GM04503 (cell line): ENCODE data around the gene MITF.

Experiments used
- DNase-seq: peaks from one replicate; pipeline ENCODE4 v3.0.0-alpha.2; 2012; ENCODE audit warnings: low read depth

The MITF gene

DNA sequence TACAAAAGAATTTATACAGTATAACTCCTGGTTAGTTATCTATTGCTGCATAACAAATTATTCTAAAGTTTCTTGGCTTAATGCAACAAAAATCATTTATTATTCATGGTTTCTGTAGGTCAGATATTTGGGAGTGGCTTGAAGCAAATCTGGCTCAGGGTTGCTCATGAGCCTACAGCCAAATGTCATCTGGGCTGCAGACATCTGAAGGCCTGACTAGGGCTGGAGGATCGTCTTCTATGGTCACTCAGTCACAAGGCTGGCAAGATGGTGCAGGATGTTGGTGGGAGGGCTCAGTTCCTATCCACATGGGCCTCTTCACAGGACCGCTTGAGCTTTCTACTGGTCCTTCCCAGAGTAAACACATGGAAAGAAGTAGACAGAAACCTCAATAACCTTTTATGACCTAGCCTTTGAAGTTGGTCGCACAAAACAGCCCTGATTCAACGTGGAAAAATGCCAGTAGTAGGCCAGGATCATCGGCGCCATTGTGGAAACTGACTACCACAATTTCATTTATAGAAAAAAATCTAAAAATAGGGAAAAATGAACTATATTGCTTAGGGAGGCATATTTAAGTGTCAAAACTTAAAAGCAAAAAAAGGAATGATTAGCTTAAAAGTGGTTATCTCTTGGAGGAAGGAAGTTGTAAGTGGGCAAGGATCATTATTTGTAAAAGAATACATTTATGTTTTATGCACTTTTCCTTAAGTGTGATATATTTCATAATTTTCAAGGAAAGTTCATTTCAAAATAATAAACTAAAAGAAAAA is 9.9 kb upstream of the MITF start:
- no peak for DNase-seq

DNA sequence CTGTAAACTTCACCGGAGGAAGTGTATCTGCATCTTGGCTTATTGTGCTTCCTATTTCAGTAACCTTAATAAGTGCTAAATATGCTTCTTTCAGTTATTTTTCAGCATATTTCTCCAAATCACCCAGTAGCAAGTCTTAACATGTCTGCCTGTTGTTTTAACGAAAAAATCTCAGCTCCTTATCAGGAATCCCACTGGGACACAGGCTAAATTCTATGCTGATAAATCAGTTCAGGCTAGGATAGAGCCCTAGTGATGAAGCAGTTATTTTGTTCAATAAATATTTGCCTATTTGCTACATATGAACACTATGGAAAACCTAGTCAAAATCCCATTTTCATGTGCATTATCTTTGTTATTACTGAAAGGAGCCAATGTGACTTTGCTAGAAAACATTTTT is 8.2 kb upstream of the MITF start:
- DNase-seq, result no peak

DNA sequence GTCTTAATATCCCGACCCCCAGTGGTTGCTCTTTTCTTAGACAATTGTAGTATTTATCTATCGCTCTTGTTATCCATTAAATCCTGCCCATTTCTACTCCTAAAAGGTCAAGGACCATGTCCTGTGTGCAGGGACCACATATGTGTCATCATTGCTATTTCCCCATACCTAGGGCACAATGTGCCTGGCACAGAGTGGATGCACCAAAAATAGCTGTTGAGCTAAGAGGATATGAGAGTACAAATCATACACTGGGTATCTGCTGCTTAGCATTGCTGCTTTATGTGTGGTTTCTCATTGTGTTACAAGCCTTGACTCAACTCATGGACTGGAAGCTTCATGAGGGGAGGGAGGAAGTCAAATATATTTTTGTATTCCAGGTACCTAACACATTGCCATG is 3.4 kb upstream of the MITF start:
- no peak for DNase-seq

DNA sequence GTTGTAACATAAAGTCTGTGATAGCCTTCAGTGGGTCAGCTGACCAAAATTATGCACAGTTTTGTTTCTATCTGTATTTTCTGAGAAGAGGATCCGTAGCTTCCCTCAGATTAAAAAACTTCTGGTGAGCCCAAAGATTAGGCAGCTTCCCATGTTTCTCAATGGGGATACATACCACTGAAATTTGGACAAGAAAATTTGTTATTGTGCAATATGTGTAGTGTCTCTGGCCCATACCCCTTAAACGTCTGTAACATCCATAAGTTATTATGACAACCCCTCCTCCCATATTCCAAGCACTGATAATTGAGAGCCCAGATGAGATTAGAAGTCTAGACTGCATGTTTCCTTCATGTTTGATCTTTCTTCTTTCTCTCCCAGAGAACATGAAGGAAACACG is 1.9 kb upstream of the MITF start:
- no peak for DNase-seq

DNA sequence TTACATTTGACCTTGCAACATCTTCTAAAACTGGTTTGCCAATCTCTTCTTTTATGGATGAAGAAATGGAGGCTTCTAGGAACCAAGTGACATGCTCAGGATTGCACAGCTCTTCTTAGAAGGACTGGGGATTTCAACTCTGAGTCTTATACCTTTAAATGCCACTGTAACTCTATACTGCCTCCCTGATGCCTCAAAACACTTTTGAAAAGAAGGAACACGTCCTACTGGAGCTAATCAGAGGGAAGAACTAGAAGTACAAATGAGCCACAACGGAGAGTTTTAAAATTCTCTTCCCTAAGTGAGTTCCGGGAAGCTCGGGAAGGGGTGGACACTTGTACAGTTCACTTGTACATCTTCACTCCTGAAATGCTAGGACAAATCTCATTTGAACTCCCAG is 949 bp upstream of the MITF start:
- DNase-seq, result no peak

DNA sequence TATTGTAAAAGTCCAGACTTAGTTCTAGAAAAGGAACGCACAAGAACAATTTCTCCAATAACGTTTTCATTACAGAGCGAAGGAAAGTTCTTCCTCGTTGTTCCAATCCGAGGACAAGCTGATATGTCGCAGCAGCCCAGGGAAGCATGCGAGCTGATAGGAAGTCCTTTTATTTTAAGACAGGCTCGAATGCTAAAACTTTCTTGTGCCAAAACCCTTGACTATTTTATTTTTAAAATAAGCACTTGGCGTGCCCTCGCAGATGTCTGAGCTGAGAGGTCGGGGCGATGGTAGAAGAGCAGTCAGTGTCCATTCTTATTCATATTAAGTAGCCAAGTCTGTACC is 433 bp upstream of the MITF start:
- DNase-seq, result no peak

DNA sequence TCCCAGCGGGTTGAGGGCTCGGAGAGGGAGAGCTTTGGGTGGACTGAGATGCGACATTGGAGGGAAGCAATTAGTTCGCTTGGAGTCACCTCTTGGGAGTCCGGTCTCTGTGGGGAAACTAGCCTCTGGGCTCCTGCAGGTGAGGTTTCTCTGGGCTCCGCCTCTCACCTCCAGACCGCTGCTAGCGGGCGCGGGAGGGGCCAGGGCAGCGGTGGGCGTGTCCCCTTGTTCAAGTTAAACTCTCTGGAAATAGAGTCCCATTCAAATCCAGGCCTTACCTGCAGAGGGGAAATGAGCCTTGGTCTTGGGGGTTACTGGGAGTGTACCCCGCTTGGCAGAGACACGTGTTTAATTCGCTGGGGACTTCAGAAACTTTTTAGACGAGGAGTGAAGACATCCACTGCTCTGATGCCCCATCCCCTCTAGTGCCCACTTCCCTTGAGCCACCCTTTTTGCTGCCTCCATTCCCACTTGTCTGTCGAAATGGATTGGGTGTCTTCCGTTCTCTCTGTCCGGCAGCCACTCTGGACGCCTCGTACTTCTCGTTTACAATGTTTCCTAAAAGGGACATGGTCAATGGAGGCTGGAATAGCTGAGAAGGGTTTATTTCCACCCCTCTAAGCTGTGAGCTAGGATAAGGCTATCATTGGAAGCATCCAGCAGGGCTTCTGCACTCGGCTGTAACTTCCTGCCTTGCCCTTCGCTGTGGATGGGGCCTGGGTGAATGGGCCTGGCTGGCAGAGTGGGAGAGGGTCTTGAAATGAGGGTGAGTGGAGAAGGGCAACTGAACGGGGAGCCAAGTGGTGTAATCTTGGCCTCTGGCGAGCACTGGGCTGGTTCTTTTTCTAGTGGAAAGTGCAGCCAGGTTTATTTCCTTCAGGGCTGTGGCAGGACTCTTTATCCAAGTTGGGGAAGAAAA is 1.1 kb downstream of the MITF start:
- DNase-seq, result no peak

DNA sequence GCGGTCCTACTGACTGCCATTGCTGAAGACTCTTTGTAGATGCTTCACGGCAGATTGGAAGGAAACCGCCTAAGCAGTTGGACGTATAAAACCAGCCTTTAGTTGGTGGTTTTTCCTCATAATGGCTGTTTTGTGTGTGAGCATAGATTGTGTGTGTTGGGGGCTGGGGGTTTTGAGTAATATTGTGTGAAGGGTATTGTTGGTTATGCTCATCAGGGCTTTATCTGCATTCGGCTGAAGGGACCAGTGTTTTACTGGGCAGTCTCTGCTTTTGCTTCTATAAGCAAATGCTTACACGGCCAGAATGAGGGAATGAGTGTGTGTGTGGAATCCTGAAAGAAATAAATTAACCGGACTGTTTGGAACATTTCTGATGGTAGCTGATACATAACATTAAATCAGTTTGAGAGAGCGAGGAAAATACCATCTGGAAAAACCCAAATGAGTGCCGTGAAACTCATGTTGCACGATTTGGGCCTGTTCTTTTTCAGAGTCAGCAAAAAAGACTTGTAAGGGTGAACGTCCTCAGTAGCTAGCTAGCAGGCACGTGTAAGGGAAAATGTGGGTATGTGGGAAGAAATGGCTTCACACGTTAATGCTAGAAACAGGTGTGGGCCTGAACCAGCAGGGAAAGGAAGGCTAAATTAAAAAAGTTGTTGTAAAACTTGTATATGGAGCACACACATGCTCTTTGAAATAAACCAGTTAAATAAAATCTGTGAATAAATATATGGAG is 1.9 kb downstream of the MITF start:
- no peak for DNase-seq

DNA sequence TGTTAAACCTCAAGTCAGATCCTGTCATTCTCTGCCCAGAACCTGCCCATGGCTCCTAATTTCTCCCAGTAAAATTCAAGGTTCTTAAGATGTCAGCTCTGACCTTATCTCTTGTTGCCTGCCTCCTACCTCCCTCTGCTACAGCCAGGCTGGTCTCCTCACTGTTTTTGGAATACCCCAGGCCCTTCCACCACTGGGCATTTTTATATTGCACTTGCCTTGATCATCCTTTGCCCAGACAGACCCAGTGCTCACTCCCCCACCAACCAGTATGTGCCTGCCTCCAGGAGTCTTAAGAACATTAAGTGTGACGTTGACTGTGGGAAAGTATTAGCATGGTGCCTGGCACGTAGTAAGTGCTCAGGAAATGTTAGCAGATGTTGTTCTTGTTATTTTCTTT is 3.1 kb downstream of the MITF start:
- DNase-seq, result no peak

DNA sequence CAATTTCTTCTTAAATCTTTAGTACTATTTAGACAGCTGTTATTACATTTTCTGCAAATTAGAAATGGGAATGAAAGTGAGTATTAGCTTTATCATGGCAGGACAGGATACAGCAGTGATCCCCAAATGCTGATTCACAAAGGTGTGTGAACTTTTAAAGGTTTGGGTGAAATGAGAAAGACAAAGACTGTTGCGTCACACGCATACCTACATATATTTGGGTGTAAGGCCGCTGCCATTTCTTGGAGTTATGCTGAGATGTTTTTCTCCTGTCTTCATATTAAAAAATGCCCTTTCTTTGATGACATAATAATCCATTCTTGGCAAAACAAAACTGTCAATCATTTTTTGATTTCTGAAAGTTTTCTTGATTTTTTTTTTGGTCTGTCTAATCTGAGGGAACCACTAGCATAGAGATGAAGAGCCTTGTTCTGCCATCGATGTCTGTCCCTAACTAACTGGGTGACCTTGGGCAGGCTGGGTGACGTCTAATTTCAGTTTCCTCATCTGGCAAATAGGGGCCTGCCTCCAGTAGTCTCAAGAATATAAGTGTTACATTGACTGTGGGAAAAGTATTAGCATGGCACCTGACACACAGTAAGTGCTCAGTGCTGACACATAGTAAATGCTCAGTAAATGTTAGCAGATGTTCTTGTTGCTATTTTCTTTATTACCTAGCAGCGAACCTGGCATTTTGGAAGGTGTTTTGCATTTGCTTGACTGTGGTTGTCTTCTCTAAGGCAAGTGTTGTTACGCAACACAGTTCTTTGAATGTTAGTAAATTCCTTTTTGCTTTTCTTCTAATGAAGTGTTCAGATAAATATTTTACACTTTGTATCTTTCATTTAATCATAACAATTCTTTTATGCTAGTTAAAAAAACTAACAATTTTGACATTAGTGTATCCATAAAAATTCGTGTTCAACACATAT is 5.0 kb downstream of the MITF start:
- DNase-seq, result no peak

DNA sequence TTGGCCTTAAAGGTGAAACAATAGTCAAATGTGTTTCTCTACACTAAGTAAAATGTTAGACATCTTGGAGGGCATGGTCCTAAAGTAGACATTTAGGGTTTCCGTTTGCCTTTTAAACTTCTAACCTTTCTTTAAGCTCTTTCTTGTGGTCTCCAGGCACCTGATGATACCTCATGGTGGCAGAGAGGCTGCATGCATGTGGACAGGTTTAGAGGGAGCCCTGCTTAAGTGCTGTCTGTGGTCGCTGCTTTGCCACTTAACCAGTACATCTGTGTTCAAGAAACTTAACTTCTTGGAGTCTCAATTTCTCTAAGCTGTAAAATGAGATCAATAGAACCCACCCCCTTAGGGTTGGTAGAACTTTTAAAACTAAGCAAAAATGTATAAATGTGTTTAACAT is 6.2 kb downstream of the MITF start:
- no peak for DNase-seq

DNA sequence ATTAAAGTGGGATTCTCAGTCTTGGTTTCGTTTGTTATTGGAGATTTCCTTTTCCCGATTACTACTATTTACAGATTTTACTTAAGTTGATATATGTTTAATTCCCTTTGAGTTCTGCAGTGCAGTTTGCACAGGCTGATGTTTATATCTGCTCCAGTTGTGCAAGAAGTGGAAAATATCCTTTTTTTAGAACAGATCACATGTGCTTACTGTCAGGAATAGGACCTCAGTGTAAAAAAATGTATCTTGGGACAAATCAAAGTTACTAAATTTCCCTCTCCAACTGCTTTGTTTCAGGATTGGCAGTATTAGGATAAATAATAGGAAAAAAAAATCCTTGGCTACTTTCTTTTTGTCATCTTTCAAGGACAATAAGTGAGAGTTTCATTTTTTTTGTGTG is 6.9 kb downstream of the MITF start:
- no peak for DNase-seq

DNA sequence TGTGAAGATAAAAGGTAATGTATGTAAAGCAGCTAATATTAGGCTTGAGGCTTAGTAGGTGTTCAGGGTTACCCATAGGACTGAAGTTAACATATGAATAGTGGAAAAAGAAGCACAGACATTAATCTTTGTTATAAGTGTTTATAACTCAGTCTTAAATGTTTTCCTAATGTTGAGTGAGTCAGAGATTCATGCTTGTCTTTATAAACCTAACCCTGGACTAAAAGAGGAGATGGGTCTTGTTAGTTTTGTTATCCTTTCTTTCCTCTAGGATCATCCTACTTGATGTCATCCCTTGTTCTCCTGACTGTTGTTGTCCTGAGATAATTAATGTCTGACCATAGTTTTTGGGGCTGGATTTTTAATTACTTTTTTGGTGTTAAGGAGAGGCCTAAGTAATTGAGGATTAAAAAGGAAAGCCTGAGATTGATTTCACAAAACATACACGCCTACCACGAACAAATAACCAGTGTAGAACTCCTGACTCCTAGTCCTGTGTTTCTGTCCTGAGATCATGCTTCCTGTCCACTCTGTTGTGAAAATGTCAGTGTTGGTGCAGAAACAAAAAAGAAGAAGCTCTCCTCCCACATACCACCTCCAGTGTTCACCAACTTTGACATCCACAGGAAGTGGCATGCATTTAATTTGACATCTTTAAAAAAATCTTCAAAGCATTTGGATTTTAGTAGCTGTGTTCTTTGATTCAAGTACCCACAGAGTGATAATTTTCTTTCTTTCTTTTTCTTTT is 8.4 kb downstream of the MITF start:
- DNase-seq, result no peak

DNA sequence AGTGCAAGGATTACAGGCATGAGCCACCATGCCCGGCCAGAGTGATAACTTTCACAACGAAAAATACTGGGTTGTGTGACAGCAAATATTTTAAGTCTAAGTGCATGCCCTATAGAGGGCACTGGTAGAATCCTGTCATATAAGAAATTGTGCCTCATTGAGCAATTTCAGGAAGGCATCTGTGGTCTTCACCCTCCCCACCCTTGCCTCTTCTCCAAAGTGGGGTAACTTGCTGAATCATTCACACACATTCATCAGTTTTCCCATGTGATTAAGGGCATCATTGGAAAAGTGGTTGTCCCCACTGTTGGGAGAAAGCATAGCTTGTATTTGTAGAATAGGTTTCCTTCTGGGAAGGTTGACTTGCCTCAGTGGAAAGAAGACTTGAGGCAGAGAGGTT is 9.2 kb downstream of the MITF start:
- DNase-seq, result no peak

DNA sequence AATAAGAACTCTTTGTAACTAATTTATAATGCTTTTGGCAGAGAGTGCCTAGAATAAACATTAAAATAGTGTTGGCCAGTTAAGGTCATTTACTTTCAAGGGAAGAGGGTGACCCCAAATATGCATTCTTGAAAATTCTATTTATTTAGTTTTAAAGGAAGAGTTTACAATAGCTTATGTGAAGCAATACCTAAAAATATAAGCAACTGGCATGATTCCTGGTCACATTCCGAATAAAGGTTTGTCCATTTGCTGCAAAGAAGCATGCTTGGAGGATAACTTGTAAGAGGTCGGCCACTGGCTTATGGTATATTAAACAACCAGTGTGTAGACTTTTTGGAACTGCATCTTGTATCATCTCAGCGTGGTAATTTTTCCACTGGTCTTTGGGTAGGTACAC is 10.2 kb downstream of the MITF start:
- DNase-seq, result no peak

DNA sequence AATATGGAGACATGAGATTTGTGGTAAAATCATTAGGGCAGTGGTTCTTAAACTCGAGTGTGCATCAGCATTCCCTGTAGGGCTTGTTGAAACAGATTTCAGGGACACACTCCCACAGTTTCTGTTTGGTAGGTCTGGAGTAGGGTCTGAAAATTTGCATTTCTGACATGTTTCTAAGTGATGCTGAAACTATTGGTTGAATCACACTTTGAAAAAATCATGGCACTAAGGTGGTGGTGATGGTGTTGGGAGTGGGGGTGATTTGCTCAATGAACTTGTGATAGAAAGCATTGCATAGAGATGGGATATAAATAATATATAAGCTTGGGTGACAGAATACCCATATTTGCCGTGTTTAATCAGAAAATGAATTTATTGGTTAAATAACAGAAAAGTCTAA is 11.3 kb downstream of the MITF start:
- DNase-seq, result no peak

DNA sequence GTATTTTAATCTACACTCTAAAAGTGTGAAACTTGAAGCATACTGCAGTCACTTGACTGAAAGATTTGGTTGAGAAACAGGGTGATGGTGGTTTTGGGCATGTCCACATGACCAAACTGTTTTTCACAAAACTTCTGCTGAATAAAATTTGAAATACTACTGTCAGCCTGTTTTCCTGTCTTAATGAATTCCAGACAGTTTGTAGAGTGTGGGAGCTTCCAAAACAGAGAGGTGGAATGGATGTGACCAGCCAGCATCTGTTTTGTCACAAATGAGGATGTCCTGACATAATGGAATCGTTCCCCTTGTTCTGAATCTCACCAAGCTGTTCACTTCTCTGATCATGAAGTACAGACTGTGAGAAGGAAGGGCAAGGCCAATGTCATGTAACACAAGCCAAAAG is 11.8 kb downstream of the MITF start:
- no peak for DNase-seq

DNA sequence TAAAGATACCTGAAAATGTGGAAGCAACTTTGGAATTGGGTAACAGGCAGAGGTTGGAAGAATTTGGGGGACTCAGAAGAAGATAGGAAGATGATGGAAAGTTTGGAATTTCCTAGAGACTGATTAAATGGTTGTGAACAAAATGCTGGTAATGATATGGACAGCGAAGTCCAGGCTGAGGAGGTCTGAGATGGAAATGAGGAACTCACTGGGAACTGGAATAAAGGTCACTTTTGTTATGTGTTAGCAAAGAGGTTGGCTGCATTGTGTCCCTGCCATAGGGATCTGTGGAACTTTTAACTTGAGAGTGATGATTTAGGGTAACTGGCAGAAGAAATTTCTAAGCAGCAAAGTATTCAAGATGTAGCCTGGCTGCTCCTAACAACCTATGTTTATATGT is 13.0 kb downstream of the MITF start:
- no peak for DNase-seq

DNA sequence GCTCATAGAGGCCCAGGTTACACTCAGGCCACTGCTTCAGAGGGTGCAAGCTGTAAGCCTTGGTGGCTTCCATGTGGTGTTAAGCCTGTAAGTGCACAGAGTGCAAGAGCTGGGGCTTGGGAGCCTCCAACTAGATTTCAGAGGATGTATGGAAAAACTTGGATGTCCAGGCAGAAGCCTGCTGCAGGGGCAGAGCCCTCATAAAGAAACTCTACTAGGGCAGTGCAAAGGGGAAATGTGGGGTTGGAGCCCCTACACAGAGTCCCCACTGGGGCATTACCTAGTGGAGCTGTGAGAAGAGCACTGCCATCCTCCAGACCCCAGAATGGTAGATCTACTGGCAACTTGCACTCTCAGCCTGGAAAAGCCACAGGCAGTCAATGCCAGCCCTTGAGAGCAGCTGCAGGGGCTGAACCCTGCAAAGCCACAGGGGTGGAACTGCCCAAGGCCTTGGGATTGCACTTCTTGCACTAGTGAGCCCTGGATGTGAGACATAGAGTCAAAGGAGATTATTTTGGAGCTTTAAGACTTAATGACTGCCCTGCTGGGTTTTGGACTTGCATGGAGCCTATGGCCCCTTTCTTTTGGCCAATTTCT is 14.0 kb downstream of the MITF start:
- DNase-seq, result no peak

DNA sequence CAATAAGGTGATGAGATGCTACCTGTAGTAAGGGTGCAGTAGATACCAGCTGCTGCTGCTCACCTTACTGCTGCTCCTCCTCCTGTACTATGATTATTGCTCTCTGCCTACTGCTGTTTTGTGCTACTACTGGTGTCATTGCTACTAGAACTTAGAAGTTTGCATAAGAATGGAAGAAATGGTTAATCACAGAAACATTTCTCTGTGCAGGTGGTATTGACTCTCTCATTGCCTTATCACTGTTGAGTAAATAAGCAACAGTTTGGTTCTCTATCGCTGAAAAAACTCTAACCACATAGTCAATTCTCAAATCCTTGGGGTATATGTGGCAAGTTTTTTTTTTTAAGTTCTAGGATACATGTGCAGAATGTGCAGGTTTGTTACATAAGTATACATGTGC is 16.5 kb downstream of the MITF start:
- no peak for DNase-seq
